GM19240 (cell line): ENCODE data around the gene ZCCHC12.

ENCODE experiments used
- DNase-seq: peaks from one replicate; pipeline ENCODE4 v3.0.0; 2011; ENCODE audit warnings: low spot score; ENCODE audit not compliant: insufficient read length

The ZCCHC12 gene

GRCh38 chrX:118867251-118867650 is 43.6 kb downstream of the ZCCHC12 start:
- DNase-seq: no peak

- DNase-seq: no peak
Measured at GRCh38 chrX:118872102-118872566, 48.5 kb downstream of the ZCCHC12 start.
